Activated CD8-positive, alpha-beta T cell treated with anti-CD3 and anti-CD28 coated beads for 36 hours (primary cell): ENCODE results near the gene MAP3K4. TPM values are rescaled to one million over a fixed set of nuclear protein-coding genes. Genes with fewer than 3 reads are reported as not detected.

Experiments used
- ATAC-seq: fragments of 200-7000 bp; cut with Tn5 transposase; one replicate; pipeline ENCODE4 v1.10.0; 2021; ENCODE audit warnings: mild to moderate bottlenecking, moderate library complexity
- CTCF ChIA-PET: fragments of 350-600 bp; sonication (Branson Sonifier 250); formaldehyde crosslinking; loops from one replicate; lab custom pipeline; 2021; ENCODE audit warnings: antibody characterized with exemption; lab: Charles Lee
- POLR2A ChIA-PET: fragments of 350-600 bp; sonication (Branson Sonifier 250); formaldehyde crosslinking; loops from one replicate; lab custom pipeline; 2021; ENCODE audit warnings: antibody characterized with exemption; lab: Charles Lee
- DNase-seq: peaks from one replicate; pipeline ENCODE4 v3.0.0-alpha.2; 2020
- H3K27ac Mint-ChIP-seq: one replicate; pipeline ENCODE4 v1.8.0; 2021; ENCODE audit warnings: mild to moderate bottlenecking, mixed read lengths
- H3K27me3 Mint-ChIP-seq: one replicate; pipeline ENCODE4 v1.8.0; 2021; ENCODE audit warnings: mixed read lengths
- H3K36me3 Mint-ChIP-seq: one replicate; pipeline ENCODE4 v1.8.0; 2021; ENCODE audit warnings: low read depth, mixed read lengths
- H3K4me1 Mint-ChIP-seq: one replicate; pipeline ENCODE4 v1.8.0; 2021; ENCODE audit warnings: low read depth, mixed read lengths
- H3K4me3 Mint-ChIP-seq: one replicate; pipeline ENCODE4 v1.8.0; 2021; ENCODE audit warnings: mild to moderate bottlenecking, moderate library complexity, mixed read lengths
- H3K9me3 Mint-ChIP-seq: one replicate; pipeline ENCODE4 v1.8.0; 2021; ENCODE audit warnings: mixed read lengths
- intact Hi-C: fragments of 100-400 bp; cut with micrococcal nuclease; formaldehyde crosslinking; loops from one replicate; pipeline ENCODE4 v1.10.0; 2022
- total RNA-seq, 2 experiments: library from RNA; stranded (reverse); gene quantifications; one replicate each; pipeline ENCODE4 v1.2.3, GENCODE V29; 2021
- TF ChIP-seq, protein P1 (sequence below): fragments of 200-600 bp; IDR thresholded peaks from one replicate; pipeline ENCODE4 v1.8.0; 2022; ENCODE audit warnings: antibody characterized with exemption, mild to moderate bottlenecking

Gene MAP3K4
- total RNA-seq, 2 experiments from 2014 or later: 31.3 to 48.7 TPM

DNA sequence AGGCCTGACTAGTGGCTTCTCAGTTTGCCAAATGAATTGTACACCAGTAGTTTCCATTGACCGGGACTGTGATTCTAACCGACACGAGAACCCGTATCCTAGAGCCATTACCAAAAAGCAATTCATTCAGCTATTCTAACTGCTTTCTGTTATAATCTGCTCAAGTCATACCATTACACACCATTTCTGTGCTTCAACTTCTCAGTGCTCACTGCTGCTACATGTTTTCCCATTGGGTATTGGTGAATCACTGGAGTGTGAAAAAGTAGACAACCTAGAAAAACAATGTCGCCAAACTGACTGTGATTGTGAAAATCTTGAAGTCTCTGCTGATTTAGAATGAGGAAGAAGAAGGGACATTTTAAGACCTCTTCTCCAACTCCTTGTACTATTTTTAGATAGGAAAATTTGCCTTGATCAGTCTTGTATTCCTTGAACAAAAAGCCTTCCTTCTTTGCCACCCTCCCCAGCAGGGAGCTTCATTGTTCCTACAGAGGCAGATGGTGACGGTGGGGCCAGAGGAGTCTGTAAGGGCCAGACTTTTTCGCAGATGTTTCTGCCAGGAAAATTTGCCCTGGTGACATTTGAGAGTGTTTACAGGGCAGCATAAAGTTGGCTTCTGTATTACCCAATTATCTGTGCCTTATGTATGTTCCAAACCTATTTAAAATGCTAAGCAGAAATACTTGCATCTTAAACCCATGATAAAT lies 31.7 kb upstream of the MAP3K4 start:
- Mint-ChIP-seq H3K27ac (no peak overlapping the region), H3K36me3 (no peaks in the 10 kb centered on the region), H3K4me3 (no peak overlapping the region), H3K9me3 (no peaks in the 10 kb centered on the region), H3K27me3 (peaks cover 14% of the 10 kb centered on the region), H3K4me1 (no peaks in the 10 kb centered on the region)
- ChIA-PET CTCF (interaction anchor here (1.4 to 2.1 kb wide), 2 partner anchors 29 to 411 kb away, joined by 5 to 8 read pairs; no protein-coding TSS in a partner anchor), POLR2A (no interaction called here)
- TF ChIP-seq, protein P1, sequence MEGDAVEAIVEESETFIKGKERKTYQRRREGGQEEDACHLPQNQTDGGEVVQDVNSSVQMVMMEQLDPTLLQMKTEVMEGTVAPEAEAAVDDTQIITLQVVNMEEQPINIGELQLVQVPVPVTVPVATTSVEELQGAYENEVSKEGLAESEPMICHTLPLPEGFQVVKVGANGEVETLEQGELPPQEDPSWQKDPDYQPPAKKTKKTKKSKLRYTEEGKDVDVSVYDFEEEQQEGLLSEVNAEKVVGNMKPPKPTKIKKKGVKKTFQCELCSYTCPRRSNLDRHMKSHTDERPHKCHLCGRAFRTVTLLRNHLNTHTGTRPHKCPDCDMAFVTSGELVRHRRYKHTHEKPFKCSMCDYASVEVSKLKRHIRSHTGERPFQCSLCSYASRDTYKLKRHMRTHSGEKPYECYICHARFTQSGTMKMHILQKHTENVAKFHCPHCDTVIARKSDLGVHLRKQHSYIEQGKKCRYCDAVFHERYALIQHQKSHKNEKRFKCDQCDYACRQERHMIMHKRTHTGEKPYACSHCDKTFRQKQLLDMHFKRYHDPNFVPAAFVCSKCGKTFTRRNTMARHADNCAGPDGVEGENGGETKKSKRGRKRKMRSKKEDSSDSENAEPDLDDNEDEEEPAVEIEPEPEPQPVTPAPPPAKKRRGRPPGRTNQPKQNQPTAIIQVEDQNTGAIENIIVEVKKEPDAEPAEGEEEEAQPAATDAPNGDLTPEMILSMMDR: no peak
- DNase-seq: no peak
- intact Hi-C loops: no loop called here
- ATAC-seq: no peak

DNA sequence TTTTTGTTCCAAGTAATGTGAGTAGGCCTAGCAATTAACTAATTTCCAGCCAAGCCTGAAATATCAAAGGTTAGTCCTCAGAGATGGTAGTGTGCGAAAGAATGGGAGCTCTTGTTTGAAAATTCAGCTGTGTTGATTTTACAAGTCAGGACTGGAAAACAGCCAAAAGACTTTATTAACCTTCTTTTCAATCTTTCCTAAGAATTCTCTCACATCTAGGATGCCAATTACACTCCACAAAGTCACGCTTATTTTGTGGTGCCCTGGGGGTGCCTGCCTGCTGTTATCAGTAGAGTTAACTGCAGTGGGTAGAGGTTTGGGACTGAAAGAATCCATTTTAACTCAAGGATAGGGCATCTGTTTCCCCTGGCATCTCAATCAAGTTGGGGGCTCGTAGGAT lies 30.7 kb upstream of the MAP3K4 start:
- Mint-ChIP-seq H3K36me3 (no peaks in the 10 kb centered on the region), H3K9me3 (no peaks in the 10 kb centered on the region), H3K4me3 (no peak overlapping the region), H3K27me3 (peaks cover 9% of the 10 kb centered on the region), H3K4me1 (no peaks in the 10 kb centered on the region), H3K27ac (no peak overlapping the region)
- ATAC-seq: no peak
- intact Hi-C loops: no loop called here
- POLR2A ChIA-PET: no interaction called here
- no peak for DNase-seq
- TF ChIP-seq, protein P1: no peak
- CTCF ChIA-PET: interaction anchor here (1.4 kb wide), 1 partner anchor 30 kb away, joined by 5 read pairs; no protein-coding TSS in a partner anchor

DNA sequence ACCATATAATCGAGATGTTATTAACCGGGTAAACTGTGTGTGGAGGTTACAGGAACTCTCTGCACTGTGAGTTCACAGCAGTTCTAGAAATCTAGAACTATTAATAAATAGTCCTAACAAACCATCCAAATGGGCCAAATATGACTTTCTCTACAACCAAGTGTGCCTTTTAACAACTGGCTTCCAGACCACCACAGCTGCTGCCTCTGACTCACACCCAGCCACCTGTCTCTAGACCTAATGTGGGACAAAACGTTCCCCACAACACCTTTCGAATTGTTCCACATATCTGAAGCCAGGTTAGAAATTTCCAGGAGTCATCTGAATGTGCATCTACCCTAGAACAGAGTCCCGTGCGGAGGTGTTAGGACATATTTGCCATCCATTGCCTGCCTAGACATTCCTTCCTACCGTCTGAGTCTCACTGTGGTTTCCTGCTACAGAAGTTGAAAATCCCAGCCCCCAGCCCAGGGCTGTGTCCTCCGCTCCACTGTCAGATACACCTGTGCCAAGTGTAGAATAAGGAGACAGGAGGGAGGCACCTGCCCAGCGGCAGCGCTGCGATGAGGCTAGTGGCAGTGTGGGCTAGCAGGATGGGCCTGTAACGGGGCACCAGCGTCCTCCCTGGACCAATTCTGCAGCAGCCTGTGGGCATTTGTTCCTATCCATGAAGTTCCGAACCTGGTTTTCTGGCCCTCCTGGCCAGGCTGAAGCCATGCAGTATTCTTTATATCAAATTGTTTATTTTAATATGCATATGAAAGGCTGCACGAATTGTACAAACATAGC lies 28.5 kb upstream of the MAP3K4 start:
- no peaks in the 10 kb centered on the region for H3K36me3 Mint-ChIP-seq
- intact Hi-C loops: no loop called here

DNA sequence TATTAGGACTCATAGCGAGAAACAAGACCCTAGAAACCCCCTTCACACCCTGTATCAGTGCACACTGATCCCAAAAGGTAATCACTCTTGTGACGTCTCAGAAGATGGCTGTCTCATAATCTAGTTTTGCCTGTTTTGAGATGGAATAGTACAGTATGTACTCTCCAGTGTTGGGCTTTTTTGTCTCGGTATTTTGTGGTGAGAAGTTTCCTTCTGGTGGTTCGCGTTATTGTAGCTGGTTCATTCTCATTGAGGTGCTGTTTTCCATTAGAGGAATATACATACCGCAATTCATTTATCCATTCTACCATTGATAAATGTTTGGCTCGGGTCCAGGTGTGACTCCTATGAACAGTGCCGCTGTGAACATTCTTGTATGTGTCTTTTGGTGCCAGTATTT lies 27.9 kb upstream of the MAP3K4 start:
- Mint-ChIP-seq H3K9me3 (no peaks in the 10 kb centered on the region), H3K27me3 (peaks cover 8% of the 10 kb centered on the region), H3K4me3 (no peak overlapping the region), H3K27ac (no peak overlapping the region), H3K4me1 (no peaks in the 10 kb centered on the region), H3K36me3 (no peaks in the 10 kb centered on the region)
- ChIA-PET CTCF (interaction anchor here (0.8 kb wide), 2 partner anchors 32 to 407 kb away, joined by 3 read pairs; no protein-coding TSS in a partner anchor), POLR2A (no interaction called here)
- DNase-seq (no peak), ATAC-seq (no peak)
- intact Hi-C loops: no loop called here
- TF ChIP-seq, protein P1: no peak

More for the DNA sequence above, 28.5 kb upstream of the MAP3K4 start:
- Mint-ChIP-seq H3K27me3 (peaks cover 8% of the 10 kb centered on the region), H3K9me3 (no peaks in the 10 kb centered on the region), H3K4me1 (no peaks in the 10 kb centered on the region), H3K4me3 (no peak overlapping the region), H3K27ac (no peak overlapping the region)
- ChIA-PET POLR2A (no interaction called here), CTCF (no interaction called here)
- TF ChIP-seq, protein P1: no peak
- no peak for ATAC-seq
- DNase-seq: no peak

DNA sequence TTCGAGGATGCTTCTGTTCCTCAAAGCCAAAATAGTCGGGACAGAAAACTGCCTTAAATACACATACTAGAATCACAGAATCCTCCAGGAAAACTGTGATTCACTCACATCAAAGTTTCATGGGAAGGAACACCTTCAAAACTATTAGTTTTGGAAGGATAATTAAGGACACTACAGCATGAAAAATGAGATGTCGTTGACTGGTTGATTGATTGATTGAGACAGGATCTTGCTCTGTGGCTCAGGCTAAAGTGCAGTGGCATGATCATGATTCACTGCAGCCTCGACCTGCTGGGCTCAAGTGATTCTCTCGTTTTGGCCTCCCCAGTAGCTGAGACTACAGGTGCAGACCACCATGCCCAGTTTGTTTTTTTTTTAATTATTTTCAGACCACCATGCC lies 25.7 kb upstream of the MAP3K4 start:
- DNase-seq (no peak), ATAC-seq (no peak)
- Mint-ChIP-seq H3K27ac (no peak overlapping the region), H3K4me3 (no peak overlapping the region), H3K9me3 (no peaks in the 10 kb centered on the region), H3K27me3 (peaks cover 13% of the 10 kb centered on the region), H3K4me1 (no peaks in the 10 kb centered on the region), H3K36me3 (no peaks in the 10 kb centered on the region)
- intact Hi-C loops: no loop called here
- ChIA-PET CTCF (interaction anchor here (1.7 kb wide), 1 partner anchor 405 kb away, joined by 5 read pairs; no protein-coding TSS in a partner anchor), POLR2A (no interaction called here)
- TF ChIP-seq, protein P1: no peak
